NOMO-1 treated with dmso at 0.1 percent for 144 hours (cell line): ENCODE measurements around the gene IFNW1.
"Not testable (repeated sequence)": the region's sequence is repeated elsewhere in the genome, so short reads cannot be mapped to it uniquely, and the experiment has no call there.

ENCODE experiments used
- DNase-seq: peaks from one replicate; lab custom pipeline; 2025; ENCODE audit not compliant: unreplicated experiment; lab: John Stamatoyannopoulos, UW

IFNW1 gene

GRCh38 chr9:21141427-21141882, at the start of gene IFNW1:
IFNW1 (minus strand) TSS chr9:21141832; CDS start chr9:21141570, 262 bp downstream.
- no peak for DNase-seq

DNA sequence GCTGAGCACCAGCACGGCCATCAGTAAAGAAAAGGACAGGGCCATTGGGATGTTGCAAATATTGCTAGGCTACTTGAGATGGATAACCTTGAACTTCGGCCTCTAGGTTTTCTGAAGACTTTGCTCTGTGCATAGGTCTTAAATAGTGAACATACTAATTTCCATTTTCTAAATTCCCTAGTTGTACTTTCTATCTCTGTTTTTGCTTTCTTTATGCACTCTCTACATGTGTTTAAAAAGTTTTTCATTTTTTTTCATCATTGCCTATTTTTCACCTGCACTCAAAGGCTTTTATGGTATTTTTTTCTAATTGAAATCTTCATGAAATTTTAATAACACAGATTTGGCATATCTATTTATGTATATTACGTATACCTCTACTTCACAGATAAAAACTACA, 45.9 kb upstream of the IFNW1 start, which contains the start of gene IFNA4:
Gene IFNA4 (minus strand): TSS at position 101 of the 400 bp plus-strand sequence. CDS start 56 bp downstream, at position 45.
- not testable (repeated sequence) for DNase-seq

DNA sequence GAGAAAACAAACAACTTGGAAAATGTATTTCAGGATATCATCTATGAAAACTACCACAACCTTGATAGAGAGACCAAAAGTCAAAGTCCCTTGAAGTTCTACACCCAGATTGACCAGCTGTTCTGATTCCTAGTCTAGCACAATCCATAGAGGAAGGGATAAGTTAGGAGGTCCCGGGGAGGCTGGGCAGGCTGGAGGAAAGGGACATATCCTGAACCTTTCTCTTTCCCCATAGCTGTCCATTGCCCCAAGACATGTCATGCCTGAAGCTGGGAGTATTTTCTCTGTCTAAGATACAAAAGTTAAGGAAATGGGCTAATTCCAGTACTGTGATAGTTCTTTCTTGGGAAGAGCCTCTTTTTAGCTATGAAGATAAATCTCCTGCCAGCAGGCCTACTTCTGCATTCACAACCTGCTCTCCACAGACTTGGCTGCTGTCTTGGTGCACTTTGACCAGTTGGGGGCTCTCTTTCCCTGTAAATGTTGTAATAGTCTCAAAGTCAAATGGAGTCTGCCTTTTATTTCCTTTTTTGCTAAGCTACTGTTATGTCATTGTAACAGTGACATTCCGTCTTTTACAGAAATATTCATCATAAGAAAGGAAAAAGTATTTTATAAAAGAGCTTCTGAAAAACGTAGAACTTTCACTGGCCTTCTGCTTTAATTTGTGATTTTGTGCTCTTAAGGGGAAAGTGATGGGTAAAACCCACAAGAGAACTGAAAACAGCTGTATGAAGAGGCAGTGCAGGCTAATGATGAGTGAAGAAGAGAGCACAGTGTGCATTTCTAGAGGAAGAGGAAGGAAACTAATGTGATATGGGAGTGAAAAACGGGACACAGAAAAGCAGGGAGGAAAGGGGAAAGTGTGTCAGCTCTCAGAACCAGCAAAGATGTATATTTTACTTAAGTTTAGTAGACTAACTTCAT, 41.4 kb upstream of the IFNW1 start:
- not testable (repeated sequence) for DNase-seq

DNA sequence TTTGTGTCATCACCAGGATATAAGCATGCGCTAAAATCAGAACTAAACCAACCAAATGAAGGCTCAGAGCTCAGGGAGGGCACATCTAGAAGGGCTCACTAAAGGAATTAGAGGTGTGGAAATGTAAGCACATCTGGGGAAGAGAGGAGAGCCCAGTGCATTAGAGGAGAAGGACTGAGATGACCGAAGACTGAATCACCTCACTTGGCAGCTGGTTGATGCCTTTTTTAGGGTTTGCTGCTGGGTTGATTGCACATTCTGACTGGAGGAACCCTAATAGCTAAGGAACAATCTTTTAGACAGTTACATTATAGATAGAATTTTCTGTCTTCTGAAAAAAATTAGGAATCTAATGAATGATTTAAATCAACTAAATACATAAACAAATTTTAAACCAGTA, 33.0 kb upstream of the IFNW1 start:
- DNase-seq = no peak

DNA sequence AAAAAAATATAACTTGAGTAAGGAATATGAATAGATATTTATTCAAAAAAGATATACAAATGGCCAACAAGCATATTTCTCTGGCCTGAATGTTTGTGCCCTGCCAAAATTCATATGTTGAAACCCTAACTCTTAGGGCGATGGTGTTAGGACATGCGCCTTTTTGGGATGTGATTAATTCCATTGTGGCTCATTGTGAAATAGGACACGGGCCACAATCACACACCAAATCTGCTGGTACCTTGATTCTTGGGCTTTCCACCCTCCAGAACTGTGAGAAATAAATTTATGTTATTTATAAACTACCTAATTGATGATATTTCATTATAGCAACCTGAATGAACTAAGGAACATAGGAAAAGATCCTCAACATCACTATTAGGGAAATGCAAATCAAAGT, 30.5 kb upstream of the IFNW1 start:
- no peak for DNase-seq

DNA sequence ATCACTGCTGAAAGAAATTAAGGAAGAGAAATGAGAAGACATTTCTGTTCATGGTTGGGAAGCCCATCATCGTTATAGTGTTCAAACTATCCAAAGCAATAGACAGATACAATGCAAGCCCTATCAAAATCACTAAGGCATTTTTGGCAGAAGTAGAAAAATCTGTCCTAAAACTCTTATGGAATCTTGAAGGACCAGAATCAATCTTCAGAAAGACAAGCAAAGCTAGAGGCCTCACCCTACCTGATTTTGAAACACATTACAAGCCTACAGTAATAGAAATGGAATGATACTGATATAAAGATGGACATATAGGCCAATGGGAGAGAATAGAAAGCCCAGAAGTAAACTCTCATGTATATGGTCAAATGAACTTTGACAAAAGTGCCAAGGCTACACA, 29.7 kb upstream of the IFNW1 start:
- no peak for DNase-seq

DNA sequence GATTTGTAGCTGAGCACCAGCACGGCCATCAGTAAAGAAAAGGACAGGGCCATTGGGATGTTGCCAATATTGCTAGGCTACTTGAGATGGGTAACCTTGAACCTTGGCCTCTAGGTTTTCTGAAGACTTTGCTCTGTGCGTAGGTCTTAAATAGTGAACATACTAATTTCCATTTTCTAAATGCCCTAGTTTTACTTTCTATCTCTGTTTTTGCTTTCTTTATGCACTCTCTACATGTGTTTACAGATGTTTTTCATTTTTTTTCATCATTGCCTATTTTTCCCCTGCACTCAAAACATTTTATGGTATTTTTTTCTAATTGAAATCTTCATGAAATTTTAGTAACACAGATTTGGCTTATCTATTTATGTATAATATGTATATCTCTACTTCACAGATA, 24.9 kb upstream of the IFNW1 start, which contains the start of gene IFNA21:
Gene IFNA21 (minus strand): TSS at position 101 of the 400 bp plus-strand sequence. CDS start 48 bp downstream, at position 53.
- DNase-seq = not testable (repeated sequence)

- DNase-seq = no peak
Measured at GRCh38 chr9:21165516-21165915, 23.9 kb upstream of the IFNW1 start.

DNA sequence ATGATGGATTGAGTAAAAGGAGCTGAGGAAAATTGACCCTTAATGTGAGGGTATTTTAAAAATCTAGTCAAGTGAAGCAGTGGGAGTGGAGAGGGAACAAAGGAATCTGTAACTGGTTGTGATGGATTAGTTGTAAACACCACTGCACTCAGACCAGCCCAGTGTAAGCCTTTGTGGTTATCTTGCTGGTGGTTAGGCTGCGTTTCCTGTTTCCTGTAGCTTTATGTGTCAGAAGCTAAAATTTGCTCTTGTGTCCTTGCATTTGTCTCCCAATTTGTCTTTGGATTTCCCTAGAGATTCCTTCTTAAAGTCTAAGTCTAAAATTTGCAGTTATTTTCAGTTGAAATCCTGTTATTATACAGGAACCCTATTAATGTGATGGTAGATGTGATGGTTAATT, 18.5 kb upstream of the IFNW1 start:
- no peak for DNase-seq

GRCh38 chr9:21155501-21155900, 13.9 kb upstream of the IFNW1 start:
- no peak for DNase-seq

DNA sequence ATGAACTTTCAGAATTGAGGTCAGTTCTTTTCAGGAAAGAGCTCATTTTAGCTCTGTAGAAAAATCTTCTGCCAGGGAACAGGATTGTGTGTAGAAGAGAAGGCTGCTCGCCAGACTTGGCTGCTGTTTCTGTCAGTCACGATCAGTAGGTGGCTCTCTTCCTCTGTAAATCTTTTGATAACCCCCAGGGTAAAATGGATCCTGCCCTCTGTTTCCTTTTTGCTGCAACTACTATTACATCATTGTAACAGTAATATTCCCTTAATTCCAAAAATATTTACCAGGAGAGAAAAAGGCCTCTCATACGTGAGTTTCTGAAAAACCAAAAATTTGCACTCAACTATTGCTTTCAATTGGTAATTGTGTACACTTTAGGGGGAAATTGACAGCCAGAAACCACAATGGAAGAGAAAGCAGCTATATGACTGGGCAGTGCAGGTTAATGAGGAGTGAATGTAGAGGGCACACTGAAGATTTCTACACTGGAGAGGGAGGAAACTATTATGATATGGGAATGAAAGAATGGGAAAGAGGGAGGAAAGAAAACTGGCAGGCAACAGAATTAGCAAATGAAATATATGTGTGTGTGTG, 12.5 kb upstream of the IFNW1 start:
- no peak for DNase-seq

DNA sequence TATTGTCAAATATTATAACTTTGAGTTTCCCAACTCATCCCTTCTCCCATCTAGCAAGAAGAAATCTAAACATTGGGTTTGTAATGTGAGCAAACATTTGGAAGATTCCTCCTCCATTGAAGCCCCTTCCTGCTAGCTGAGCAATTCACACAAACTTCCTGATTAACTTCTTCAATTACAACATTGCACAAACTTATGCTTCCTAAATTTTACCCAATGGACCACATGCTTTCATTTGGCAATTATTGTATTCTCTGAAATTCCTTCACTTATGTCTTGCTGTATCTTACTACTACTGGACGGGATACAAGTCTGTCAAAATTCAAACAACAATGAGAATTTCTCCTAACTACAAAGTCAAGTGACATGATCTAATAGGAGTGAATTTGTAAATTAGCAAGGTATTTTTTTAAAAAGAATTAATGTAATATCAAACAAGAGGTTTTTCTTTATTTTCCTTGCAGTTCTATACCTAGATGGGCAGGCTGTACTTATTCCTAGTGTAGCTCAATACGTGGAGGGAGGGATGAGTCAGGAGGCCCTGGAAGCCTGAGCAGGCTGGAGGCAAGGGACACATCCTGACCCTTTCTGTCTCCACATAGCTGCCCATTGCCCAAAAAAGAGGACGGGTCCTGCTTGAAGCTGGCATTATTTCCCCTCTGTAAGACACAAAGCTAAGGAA, 11.8 kb upstream of the IFNW1 start:
- no peak for DNase-seq

GRCh38 chr9:21144603-21145002, 3.0 kb upstream of the IFNW1 start:
- no peak for DNase-seq

- DNase-seq = no peak
Measured at GRCh38 chr9:21137020-21137419, 4.6 kb downstream of the IFNW1 start.

DNA sequence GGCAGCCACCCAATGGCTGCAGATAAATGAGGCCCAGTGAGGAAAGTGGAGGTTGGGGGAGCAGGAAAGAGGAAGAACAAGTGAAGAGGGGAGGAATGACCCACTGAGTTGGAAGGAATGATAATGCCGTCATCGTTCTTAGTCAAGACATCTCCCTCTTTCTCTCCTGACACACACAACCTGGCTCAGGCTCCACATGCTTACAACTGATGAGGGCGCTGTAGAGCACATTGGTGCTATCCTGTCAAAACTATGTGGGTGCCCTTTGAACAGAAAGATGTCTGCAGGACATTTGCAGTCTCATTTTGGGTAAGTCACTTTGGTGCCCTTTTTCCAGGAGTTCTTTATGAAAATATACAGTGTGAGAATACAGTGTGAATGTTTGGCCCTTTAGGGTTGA, 5.9 kb downstream of the IFNW1 start:
- no peak for DNase-seq

DNA sequence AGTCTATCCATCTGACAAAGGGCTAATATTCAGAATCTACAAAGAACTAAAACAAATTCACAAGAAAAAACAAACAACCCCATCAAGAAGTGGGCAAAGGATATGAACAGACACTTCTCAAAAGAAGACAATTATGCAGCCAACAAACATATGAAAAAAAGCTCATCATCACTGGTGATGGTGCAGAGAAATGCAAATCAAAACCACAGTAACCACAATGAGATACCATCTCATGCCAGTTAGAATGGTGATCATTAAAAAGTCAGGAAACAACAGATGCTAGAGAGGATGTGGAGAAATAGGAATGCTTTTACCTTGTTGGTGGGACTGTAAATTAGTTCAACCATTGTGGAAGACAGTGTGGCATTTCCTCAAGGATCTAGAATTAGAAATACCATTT, 13.4 kb downstream of the IFNW1 start:
- not testable (repeated sequence) for DNase-seq

DNA sequence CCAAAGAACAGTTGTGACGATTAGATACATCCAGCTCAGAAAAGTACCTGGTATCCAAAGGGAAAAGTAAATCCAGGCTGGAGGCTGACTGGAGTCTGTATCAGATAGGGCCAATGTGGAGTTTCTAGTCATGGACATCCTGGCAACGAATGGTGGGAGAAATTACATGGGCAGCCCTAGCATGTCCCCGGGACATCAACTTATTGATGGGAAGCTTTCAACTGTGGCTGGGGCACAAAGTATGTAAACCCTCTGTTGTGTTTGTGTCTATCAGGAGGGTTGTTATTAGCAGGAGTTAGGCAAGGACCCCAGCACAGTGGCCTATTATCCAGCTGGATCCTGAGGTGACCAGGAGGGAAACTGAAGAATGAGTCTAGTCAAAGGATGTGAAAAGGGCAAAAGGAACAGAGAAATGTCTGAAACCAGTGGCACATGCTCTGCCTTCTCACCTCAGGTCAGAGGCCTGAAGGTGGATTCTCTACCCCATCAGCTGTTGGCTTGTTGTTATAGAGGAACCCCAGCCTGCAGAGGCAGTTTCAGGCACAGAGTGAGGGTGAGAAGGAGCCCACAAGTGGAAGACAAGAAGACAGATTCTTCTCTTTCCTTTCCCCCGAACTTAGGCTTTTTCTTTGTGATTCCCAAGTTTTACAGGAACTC, 19.9 kb downstream of the IFNW1 start:
- no peak for DNase-seq

DNA sequence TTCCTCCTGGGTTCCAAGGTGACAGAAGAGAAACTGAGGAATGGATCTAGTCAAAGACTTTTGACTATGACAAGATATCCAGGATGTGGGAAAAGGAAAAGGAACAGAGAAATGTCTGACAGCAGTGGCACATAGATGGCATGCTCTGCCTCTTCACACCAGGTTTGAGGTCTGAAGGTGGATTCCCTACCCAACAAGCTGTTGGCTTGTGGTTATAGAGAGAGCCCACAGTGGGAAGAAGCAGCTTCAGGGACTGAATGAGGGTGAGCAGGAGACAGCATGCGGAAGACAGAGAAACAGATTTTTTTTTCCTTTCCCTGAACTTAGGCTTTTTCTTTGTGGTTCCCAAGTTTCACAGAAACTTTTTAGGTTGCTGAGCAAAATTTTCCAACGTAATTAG, 20.6 kb downstream of the IFNW1 start:
- no peak for DNase-seq

- DNase-seq = no peak
Measured at GRCh38 chr9:21119093-21119770, 22.4 kb downstream of the IFNW1 start.

DNA sequence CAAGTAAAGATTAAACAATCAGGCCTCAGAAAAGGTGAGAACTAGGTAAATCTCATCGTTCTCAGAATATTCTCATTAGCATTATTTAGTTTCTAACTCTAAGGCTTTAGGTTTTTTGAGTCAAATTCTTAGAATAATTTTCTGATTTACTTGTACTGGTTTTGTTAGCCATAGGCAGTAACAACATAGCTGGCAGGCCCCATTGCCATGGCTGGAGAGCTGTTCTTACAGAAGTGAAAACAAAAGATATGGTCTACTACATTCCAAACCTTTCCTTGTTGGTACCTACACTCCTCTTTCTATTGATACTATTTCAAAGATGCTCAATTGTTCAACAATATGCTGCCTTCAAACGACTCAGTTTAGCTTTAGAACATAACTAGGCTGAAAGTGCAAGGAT, 27.3 kb downstream of the IFNW1 start:
- no peak for DNase-seq
